Ascending aorta (tissue), 2 donors: ENCODE measurements around the gene C5orf46. TPM values are rescaled to one million over a fixed set of nuclear protein-coding genes. Genes with fewer than 3 reads are reported as not detected.

Experiments
- DNase-seq, 2 donors: peaks; one replicate each; pipeline ENCODE4 v3.0.0-alpha.2; 2019; ENCODE audit warnings: low spot score in 2 of 2
- H3K27ac ChIP-seq, 2 donors: fragments of 200-600 bp; sonication (generic); one replicate each; pipeline ENCODE4 v1.5.1; 2016 to 2017; ENCODE audit warnings: mild to moderate bottlenecking in 1 of 2
- H3K27me3 ChIP-seq: fragments of 200-600 bp; sonication (generic); one replicate; pipeline ENCODE4 v1.5.1; 2017
- H3K36me3 ChIP-seq, 2 donors: fragments of 200-600 bp; sonication (generic); one replicate each; pipeline ENCODE4 v1.5.1; 2016
- H3K4me1 ChIP-seq, 2 donors: fragments of 200-600 bp; sonication (generic); one replicate each; pipeline ENCODE4 v1.5.1; 2016 to 2017; ENCODE audit warnings: mild to moderate bottlenecking in 1 of 2
- H3K4me3 ChIP-seq, 2 donors: fragments of 200-600 bp; sonication (generic); one replicate each; pipeline ENCODE4 v1.5.1; 2016 to 2017; ENCODE audit warnings: mild to moderate bottlenecking in 1 of 2
- H3K9me3 ChIP-seq, 2 donors: fragments of 200-600 bp; sonication (generic); one replicate each; pipeline ENCODE4 v1.5.1; 2016
- intact Hi-C: fragments of 100-400 bp; cut with DNase I; formaldehyde crosslinking; loops from one replicate; pipeline ENCODE4 v1.15.1; 2023
- total RNA-seq: library from RNA; depleted of rRNA; stranded (reverse); fragments of >200 nt; gene quantifications from one replicate; pipeline ENCODE4 v1.1.0, GENCODE V29; 2016
- TF ChIP-seq, protein P1 (sequence below), 3 experiments: fragments of 200-600 bp in 2 of 3; fragments of 450-650 bp in 1 of 3; sonication (generic) in 2 of 3; IDR thresholded peaks; one replicate each; pipeline ENCODE4 v1.5.1; 2016 to 2019; ENCODE audit warnings: antibody characterized with exemption in 3 of 3, mild to moderate bottlenecking in 1 of 3, moderate library complexity in 1 of 3

C5orf46 gene
- total RNA-seq, 1 donor from 2014 or later, result 62.8 TPM

DNA sequence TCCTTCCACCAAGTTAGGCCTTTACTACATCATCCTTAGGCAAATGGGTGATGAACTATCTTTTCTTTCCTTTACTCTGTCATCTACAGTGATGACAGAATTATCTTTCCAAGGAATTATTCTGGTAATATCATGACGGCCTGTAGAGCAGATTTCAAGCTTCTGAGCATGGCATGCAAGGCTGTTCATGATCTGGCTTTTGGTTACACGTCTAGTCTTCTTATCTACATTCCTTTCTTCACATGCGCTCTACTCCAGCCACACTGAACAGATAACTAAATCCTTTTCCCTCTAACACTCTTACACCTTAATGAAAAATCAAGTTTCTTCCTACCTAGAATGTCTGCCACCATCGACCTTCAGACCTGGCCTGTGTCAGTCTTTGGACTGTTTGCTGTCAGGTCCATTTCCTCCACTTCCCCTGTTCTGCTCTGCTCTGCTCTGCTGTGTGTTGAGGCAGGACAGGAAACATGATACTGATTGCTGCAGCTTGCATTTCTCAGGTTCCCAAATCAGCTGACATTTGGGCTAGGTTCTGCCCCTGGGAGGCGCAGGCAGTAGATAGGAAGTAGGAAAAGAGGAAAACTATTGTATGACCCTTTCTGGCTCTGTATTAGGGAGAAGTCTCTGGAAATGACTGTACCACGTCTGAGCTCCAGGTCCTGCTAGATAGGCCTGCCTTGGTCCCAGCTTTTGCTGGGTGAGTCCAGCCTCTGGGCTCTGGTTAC lies 23.6 kb downstream of the C5orf46 start:
- peaks cover 0 to 8% of the 10 kb centered on the region in 2 donors for H3K36me3 ChIP-seq
- H3K9me3 ChIP-seq, result no peaks in the 10 kb centered on the region
- intact Hi-C loops, result loop anchor here (2.0 kb wide), 1 partner anchor 22 kb away; no protein-coding TSS in a partner anchor
- no peak for DNase-seq
- TF ChIP-seq, protein P1, sequence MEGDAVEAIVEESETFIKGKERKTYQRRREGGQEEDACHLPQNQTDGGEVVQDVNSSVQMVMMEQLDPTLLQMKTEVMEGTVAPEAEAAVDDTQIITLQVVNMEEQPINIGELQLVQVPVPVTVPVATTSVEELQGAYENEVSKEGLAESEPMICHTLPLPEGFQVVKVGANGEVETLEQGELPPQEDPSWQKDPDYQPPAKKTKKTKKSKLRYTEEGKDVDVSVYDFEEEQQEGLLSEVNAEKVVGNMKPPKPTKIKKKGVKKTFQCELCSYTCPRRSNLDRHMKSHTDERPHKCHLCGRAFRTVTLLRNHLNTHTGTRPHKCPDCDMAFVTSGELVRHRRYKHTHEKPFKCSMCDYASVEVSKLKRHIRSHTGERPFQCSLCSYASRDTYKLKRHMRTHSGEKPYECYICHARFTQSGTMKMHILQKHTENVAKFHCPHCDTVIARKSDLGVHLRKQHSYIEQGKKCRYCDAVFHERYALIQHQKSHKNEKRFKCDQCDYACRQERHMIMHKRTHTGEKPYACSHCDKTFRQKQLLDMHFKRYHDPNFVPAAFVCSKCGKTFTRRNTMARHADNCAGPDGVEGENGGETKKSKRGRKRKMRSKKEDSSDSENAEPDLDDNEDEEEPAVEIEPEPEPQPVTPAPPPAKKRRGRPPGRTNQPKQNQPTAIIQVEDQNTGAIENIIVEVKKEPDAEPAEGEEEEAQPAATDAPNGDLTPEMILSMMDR (IDR thresholded peaks at IDR 0.05), result no peak
- H3K27me3 ChIP-seq, result no peaks in the 10 kb centered on the region
- H3K4me3 ChIP-seq, result no peak overlapping the region
- peaks cover 0 to 3% of the 10 kb centered on the region in 2 donors for H3K4me1 ChIP-seq
- peak overlapping the region in 1 of 2 donors; percentile 18 for H3K27ac ChIP-seq

- no peaks in the 10 kb centered on the region for H3K4me1 ChIP-seq
- TF ChIP-seq, protein P1 (IDR thresholded peaks at IDR 0.05), result no peak
- DNase-seq, result no peak
- no peak overlapping the region for H3K4me3 ChIP-seq
- H3K36me3 ChIP-seq, result peaks cover 0 to 8% of the 10 kb centered on the region in 2 donors
- H3K27ac ChIP-seq, result no peak overlapping the region
- H3K9me3 ChIP-seq, result no peaks in the 10 kb centered on the region
- no peaks in the 10 kb centered on the region for H3K27me3 ChIP-seq
- intact Hi-C loops, result no loop called here
These were observed 25.9 kb downstream of the C5orf46 start for GRCh38 chr5:147880487-147880886.

- intact Hi-C loops, result no loop called here
- H3K9me3 ChIP-seq, result no peaks in the 10 kb centered on the region
- H3K4me3 ChIP-seq, result no peak overlapping the region
- no peaks in the 10 kb centered on the region for H3K27me3 ChIP-seq
- H3K36me3 ChIP-seq, result peaks cover 0 to 6% of the 10 kb centered on the region in 2 donors
- no peak for DNase-seq
- no peaks in the 10 kb centered on the region for H3K4me1 ChIP-seq
- H3K27ac ChIP-seq, result no peak overlapping the region
- TF ChIP-seq, protein P1 (IDR thresholded peaks at IDR 0.05), result no peak
These were observed 26.6 kb downstream of the C5orf46 start for GRCh38 chr5:147879784-147880183.

- Histone ChIP-seq H3K36me3 (peaks cover 0 to 3% of the 10 kb centered on the region in 2 donors), H3K9me3 (no peaks in the 10 kb centered on the region), H3K4me3 (no peak within 1 kb of the TSS), H3K4me1 (no peaks in the 10 kb centered on the region), H3K27ac (no peak within 1 kb of the TSS), H3K27me3 (no peaks in the 10 kb centered on the region)
- TF ChIP-seq, protein P1 (IDR thresholded peaks at IDR 0.05), result no peak
- intact Hi-C loops, result no loop called here
- DNase-seq, result no peak
These were observed 28.1 kb downstream of the C5orf46 start, which contains the start of gene SCGB3A2 for GRCh38 chr5:147878066-147878759. Gene SCGB3A2, plus strand, starts transcription at chr5:147878711. Its CDS starts 93 bp downstream, at chr5:147878804.

DNA sequence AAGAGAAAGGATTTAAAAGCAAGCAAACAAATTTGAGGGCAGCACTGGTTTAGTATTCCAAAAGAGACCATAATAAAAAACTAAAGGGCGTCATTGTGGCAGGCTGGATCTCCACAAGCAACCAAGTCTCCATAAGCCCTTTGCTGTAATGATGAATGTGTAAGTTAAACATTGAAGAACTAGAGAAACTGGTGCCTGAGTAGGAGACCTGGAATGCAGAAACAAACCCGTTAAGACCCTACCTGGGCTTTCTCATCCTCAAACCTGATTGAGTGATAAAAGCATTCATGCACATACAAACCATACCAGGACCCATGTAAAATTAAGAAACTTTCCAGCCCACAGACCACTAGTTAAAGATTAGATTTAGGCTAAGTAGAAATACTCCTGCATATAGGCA lies 29.7 kb downstream of the C5orf46 start:
- Histone ChIP-seq H3K27ac (no peak overlapping the region), H3K4me3 (no peak overlapping the region), H3K4me1 (no peaks in the 10 kb centered on the region), H3K9me3 (no peaks in the 10 kb centered on the region), H3K36me3 (no peaks in the 10 kb centered on the region), H3K27me3 (no peaks in the 10 kb centered on the region)
- intact Hi-C loops, result no loop called here
- no peak for DNase-seq
- TF ChIP-seq, protein P1 (IDR thresholded peaks at IDR 0.05), result no peak
